ENCODE measurements around the gene ZCCHC17. TPM values are rescaled to one million over a fixed set of nuclear protein-coding genes. Genes with fewer than 3 reads are reported as not detected.

Gene ZCCHC17
- total RNA-seq, 1 donor from 2014 or later: 26.3 TPM

DNA sequence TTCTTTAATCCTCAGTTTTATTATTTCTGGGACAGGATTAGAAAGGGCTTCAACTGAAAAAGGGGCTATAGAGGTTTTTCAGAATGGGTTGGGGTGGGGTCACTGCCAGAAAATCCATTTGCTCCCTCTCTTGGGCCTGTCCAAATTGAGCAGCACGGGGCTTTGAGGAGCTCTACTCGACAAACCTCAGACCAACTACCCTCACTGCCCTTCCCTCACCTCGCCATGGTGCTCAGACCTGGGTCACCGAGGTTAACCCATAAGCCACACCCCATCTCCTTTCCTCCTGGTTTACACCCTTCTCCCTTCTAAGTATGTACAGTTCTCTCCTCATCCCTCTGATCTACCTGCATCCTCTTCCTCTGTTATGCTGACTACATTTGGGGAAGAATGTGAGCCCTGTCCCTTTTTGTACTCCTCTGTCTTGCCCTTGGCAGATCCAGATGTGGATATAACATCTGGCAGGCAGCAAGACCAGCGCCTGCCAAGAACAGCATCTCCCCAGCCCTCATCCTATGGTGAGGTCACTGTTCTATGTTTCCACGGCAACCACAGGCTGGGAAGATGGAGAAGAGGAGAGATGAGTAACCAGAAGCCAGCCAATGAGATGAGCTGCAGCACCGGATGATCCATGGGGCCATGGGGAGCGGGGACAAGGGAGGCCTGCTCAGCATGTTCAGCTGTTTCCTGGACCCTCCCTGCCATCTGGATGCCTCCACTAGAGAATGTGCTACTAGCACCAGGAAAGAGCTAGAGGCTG lies 79.7 kb downstream of the ZCCHC17 start:
- H3K4me1 Mint-ChIP-seq (ENCODE audit: unreplicated experiment): peaks cover 39% of the 10 kb centered on the region
- H3K27ac Mint-ChIP-seq (ENCODE audit: unreplicated experiment): peak overlapping the region; percentile 53
- no peaks in the 10 kb centered on the region for H3K27me3 Mint-ChIP-seq (ENCODE audit: unreplicated experiment)
- H3K36me3 Mint-ChIP-seq (ENCODE audit: unreplicated experiment): no peaks in the 10 kb centered on the region
- H3K9me3 Mint-ChIP-seq (ENCODE audit: unreplicated experiment): no peaks in the 10 kb centered on the region
- peak; percentile 87 for DNase-seq (ENCODE audit: extremely low spot score, unreplicated experiment)
- TF ChIP-seq, protein P1, sequence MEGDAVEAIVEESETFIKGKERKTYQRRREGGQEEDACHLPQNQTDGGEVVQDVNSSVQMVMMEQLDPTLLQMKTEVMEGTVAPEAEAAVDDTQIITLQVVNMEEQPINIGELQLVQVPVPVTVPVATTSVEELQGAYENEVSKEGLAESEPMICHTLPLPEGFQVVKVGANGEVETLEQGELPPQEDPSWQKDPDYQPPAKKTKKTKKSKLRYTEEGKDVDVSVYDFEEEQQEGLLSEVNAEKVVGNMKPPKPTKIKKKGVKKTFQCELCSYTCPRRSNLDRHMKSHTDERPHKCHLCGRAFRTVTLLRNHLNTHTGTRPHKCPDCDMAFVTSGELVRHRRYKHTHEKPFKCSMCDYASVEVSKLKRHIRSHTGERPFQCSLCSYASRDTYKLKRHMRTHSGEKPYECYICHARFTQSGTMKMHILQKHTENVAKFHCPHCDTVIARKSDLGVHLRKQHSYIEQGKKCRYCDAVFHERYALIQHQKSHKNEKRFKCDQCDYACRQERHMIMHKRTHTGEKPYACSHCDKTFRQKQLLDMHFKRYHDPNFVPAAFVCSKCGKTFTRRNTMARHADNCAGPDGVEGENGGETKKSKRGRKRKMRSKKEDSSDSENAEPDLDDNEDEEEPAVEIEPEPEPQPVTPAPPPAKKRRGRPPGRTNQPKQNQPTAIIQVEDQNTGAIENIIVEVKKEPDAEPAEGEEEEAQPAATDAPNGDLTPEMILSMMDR (IDR thresholded peaks at IDR 0.05): no peak
- H3K4me3 Mint-ChIP-seq (ENCODE audit: unreplicated experiment): no peak overlapping the region

DNA sequence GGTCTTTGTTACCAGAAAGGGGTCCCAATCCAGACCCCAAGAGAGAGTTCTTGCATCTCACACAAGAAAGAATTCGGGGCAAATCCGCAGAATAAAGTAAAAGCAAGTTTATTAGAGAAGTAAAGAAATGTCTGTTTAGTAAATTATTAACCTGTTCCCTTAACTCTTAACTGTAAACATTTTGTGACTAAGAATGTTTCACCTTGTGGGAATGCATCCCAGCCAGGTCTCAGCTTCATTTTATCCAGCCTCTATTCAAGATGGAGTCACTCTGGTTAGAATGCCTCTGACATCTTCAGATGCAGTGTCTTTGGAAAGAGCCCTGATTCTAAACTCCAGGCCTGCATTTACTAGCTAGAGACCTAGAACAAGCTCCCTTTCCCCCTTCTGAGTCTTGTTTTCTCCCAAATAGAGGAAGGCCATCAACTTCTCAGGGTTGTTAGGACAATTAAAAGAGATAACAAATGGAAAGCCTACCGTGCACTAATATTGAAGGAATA lies 80.6 kb downstream of the ZCCHC17 start:
- Mint-ChIP-seq H3K27ac (ENCODE audit: unreplicated experiment) (no peak overlapping the region), H3K4me3 (ENCODE audit: unreplicated experiment) (no peak overlapping the region), H3K27me3 (ENCODE audit: unreplicated experiment) (no peaks in the 10 kb centered on the region), H3K9me3 (ENCODE audit: unreplicated experiment) (no peaks in the 10 kb centered on the region), H3K36me3 (ENCODE audit: unreplicated experiment) (no peaks in the 10 kb centered on the region), H3K4me1 (ENCODE audit: unreplicated experiment) (peaks cover 34% of the 10 kb centered on the region)
- TF ChIP-seq, protein P1 (IDR thresholded peaks at IDR 0.05): no peak
- no peak for DNase-seq (ENCODE audit: extremely low spot score, unreplicated experiment)

DNA sequence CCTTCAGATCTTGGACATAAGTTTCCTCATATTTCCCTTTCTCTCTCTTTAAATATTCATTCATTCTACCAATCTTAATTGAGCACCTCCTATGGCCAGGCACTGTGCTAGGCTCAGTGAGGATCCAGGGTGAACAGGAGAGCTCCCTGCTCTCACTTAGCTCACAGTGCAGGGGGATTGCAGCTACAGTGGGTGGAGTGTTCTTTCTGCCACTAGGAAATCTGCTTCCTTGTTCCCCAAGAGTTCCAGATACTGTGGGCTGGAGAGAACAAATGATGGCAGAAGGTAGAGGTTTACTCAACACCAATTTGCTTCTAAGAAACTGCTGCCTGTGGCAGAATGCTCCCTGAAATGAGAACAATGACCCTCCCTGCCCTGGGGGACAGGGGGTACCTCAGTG lies 81.2 kb downstream of the ZCCHC17 start:
- Mint-ChIP-seq H3K27ac (ENCODE audit: unreplicated experiment) (no peak overlapping the region), H3K4me1 (ENCODE audit: unreplicated experiment) (peaks cover 29% of the 10 kb centered on the region), H3K4me3 (ENCODE audit: unreplicated experiment) (no peak overlapping the region), H3K9me3 (ENCODE audit: unreplicated experiment) (no peaks in the 10 kb centered on the region), H3K27me3 (ENCODE audit: unreplicated experiment) (no peaks in the 10 kb centered on the region), H3K36me3 (ENCODE audit: unreplicated experiment) (no peaks in the 10 kb centered on the region)
- TF ChIP-seq, protein P1 (IDR thresholded peaks at IDR 0.05): no peak
- DNase-seq (ENCODE audit: extremely low spot score, unreplicated experiment): no peak

DNA sequence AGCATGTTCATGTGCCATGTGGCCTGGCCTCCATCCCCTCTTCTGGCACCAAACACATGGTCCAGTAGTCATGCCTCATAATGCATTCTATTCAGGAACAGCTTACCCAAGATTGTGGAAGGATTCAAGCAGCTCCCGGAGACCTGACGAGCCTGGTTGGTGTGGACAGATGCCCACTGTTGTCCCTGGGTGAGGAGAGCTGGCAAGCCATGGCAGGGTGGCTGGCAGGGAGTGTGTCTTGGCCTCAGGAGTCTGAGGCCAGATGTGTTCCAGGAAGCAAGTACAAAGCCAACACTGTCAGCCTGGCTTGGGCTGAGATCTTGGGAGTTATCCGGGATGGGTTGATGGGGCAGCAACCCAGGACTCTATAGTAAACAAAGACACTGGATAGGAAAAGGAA lies 83.3 kb downstream of the ZCCHC17 start:
- Mint-ChIP-seq H3K9me3 (ENCODE audit: unreplicated experiment) (no peaks in the 10 kb centered on the region), H3K27ac (ENCODE audit: unreplicated experiment) (no peak overlapping the region), H3K4me1 (ENCODE audit: unreplicated experiment) (peaks cover 9% of the 10 kb centered on the region), H3K36me3 (ENCODE audit: unreplicated experiment) (no peaks in the 10 kb centered on the region), H3K27me3 (ENCODE audit: unreplicated experiment) (no peaks in the 10 kb centered on the region), H3K4me3 (ENCODE audit: unreplicated experiment) (no peak overlapping the region)
- TF ChIP-seq, protein P1 (IDR thresholded peaks at IDR 0.05): no peak
- DNase-seq (ENCODE audit: extremely low spot score, unreplicated experiment): no peak

DNA sequence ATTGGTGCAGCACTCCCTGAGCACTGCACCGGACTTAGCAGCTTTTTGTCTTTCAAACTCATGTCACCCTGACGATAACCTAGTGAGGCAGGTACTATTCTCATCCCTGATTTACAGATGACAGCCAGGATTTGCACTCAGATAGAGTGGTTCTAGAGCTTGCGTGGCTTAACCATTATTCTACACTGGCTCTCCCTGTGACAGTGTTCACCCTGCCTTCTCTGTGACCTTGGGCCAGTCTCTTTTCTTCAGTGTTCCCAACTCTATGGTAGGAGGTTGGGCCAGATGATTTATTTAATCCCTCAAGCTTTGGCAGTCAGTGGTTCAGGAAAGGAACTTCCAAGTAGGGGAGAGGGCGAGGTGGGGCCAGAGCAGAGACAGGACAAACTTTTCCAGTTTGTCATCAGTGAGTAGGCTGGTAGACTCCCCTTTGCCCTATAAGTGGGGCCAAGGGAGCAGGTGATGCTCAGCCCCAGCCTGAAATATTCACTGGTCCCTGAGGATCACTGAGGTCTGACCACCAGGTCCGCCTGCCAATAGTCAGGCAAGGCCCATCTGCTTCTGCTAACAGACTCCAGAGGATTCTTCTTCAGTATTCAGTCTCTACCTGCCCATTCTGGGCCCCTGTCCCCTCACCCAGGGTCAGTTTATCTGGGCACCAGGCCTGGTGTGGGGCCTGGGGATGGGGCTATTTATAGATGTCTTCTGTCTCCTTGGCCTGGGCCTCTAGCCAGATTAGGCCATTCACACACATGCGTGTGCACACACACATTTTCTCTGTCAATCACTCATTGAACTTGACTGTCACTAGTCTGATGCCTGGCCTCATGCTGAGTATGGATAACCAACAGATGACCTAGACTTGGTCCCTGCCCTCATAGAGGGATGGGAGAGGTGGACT lies 84.8 kb downstream of the ZCCHC17 start:
- H3K27me3 Mint-ChIP-seq (ENCODE audit: unreplicated experiment): no peaks in the 10 kb centered on the region
- DNase-seq (ENCODE audit: extremely low spot score, unreplicated experiment): no peak
- H3K4me1 Mint-ChIP-seq (ENCODE audit: unreplicated experiment): peaks cover 6% of the 10 kb centered on the region
- H3K27ac Mint-ChIP-seq (ENCODE audit: unreplicated experiment): no peak overlapping the region
- TF ChIP-seq, protein P1 (IDR thresholded peaks at IDR 0.05): no peak
- H3K9me3 Mint-ChIP-seq (ENCODE audit: unreplicated experiment): no peaks in the 10 kb centered on the region
- no peak overlapping the region for H3K4me3 Mint-ChIP-seq (ENCODE audit: unreplicated experiment)
- H3K36me3 Mint-ChIP-seq (ENCODE audit: unreplicated experiment): no peaks in the 10 kb centered on the region

Measured in osteocyte (in vitro differentiated cells).